ENCODE data around the gene H2BK1.
A peak's percentile ranks its signal among the peaks of the same experiment; 100 is the strongest.

The H2BK1 gene

DNA sequence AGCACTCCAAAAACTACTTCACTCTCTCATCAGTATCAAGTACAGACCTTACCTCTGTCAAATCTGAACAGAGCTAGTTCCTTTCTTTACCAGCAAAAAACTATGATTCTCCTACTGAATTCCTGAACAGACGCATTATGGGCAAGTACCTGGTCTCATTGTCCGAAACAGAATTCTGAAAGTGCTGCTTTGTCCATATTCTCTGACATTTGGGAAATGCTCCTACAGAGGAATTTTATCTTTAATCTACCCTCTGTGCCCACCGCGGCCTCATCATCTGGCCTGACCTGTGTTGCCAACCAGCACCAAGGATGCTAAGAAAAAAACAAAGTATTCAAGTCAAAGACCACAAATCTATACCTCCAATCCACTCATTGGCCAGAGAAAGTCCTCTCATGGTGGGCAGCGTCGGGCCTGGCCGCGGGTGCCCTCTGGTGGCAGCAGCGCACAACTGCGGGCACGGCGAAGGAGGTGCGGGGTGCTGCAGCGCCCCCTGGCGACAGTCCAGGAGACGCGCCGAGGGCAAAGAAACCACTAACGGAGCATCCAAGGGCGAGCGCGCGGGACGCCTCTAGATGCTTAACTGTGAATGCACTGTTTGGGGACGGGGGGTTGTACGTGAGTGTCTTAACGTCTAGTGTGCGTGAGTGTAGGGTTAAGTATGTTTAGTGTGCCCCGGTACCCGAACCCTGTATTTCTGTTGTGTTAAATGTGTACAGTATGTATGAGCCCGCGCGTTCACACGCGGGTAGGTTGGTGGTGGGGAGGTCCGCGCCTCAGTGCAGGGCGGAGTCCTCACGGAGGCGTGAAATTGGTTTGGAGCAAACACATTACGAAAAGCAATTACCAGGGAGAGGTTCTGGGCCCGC lies 37.8 kb downstream of the H2BK1 start:
- H3K9ac ChIP-seq = no peak overlapping the region
- H2AFZ ChIP-seq = no peak overlapping the region
- H3K4me3 ChIP-seq (ENCODE audit: low read depth, low read length) = no peak overlapping the region
- TF ChIP-seq, protein P1, sequence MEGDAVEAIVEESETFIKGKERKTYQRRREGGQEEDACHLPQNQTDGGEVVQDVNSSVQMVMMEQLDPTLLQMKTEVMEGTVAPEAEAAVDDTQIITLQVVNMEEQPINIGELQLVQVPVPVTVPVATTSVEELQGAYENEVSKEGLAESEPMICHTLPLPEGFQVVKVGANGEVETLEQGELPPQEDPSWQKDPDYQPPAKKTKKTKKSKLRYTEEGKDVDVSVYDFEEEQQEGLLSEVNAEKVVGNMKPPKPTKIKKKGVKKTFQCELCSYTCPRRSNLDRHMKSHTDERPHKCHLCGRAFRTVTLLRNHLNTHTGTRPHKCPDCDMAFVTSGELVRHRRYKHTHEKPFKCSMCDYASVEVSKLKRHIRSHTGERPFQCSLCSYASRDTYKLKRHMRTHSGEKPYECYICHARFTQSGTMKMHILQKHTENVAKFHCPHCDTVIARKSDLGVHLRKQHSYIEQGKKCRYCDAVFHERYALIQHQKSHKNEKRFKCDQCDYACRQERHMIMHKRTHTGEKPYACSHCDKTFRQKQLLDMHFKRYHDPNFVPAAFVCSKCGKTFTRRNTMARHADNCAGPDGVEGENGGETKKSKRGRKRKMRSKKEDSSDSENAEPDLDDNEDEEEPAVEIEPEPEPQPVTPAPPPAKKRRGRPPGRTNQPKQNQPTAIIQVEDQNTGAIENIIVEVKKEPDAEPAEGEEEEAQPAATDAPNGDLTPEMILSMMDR (IDR thresholded peaks at IDR 0.05) = peak; percentile 100
- H3K4me2 ChIP-seq (ENCODE audit: low read length) = no peak overlapping the region
- no peaks in the 10 kb centered on the region for H3K27me3 ChIP-seq (ENCODE audit: control insufficient read depth, insufficient read depth, low read length)
- H3K4me1 ChIP-seq = no peaks in the 10 kb centered on the region
- no peaks in the 10 kb centered on the region for H3K79me2 ChIP-seq
- H3K36me3 ChIP-seq (ENCODE audit: control insufficient read depth, insufficient read depth, low read length) = no peaks in the 10 kb centered on the region
- no peaks in the 10 kb centered on the region for H3K9me3 ChIP-seq (ENCODE audit: control insufficient read depth, low read length)
- H3K27ac ChIP-seq = no peak overlapping the region

DNA sequence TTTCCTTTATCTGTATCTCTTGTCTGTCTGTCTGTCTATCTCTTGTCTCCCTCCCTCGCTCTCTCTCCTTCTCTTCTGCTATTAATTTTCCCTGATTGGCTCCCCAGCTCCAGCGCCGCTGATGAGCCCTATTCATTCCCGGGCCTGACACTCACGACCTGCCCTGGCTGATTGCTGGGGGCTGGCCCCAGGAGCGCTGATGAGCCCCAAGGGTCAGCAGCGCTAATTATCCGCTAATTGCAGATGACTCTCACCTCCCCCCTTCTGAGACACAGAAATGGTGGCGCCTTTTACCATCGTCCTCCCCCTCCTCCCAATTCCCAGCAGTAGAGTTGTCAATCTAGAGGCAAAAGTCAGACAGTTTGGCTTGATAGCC lies 41.5 kb downstream of the H2BK1 start:
- no peaks in the 10 kb centered on the region for H3K36me3 ChIP-seq (ENCODE audit: control insufficient read depth, insufficient read depth, low read length)
- H3K27me3 ChIP-seq (ENCODE audit: control insufficient read depth, insufficient read depth, low read length) = no peaks in the 10 kb centered on the region
- H3K4me2 ChIP-seq (ENCODE audit: low read length) = no peak overlapping the region
- H3K79me2 ChIP-seq = no peaks in the 10 kb centered on the region
- no peaks in the 10 kb centered on the region for H3K9me3 ChIP-seq (ENCODE audit: control insufficient read depth, low read length)
- TF ChIP-seq, protein P1 (IDR thresholded peaks at IDR 0.05) = no peak
- H3K4me1 ChIP-seq = no peaks in the 10 kb centered on the region
- no peak overlapping the region for H2AFZ ChIP-seq
- no peak overlapping the region for H3K27ac ChIP-seq
- H3K4me3 ChIP-seq (ENCODE audit: low read depth, low read length) = no peak overlapping the region
- no peak overlapping the region for H3K9ac ChIP-seq

DNA sequence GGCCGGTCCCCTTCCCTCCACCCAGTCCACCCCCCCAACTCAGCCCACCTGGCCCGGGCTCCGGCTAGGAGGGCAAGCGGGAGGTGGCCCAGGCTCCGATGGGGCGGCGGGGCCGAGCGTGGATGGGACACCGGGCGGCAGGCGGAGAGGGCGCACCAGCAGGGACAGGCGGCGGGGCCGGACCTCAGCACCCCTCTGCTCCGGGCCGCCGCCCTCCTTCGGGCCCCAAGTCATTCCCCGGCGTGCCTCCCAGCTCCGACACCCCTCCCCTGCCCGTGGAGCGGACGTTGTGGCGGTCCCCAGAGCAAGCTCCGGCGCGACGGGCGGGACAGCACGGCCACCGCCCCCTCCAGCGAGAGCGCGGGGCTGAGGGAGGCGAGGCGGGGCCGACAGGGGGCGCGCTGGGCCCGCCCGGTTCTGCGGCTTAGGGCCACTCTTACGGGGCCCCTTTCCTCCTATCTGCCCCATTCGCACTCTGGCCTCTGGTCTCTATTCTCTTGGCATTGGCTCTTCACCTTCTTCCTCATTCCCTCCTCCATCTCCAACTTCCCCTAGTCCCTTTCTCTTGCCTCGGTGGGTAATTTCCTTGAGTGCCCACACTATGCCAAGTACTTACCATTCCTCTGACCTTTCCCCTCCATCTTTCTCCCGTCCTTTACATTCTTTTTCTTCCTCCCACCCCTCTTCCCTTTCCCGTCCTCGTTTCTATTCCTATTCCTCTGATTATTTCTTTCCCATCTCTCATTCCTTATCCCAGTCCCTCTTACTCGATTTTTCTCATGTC lies 42.1 kb downstream of the H2BK1 start:
- Histone ChIP-seq H3K9me3 (ENCODE audit: control insufficient read depth, low read length) (no peaks in the 10 kb centered on the region), H3K4me2 (ENCODE audit: low read length) (peak overlapping the region; percentile 68), H3K79me2 (no peaks in the 10 kb centered on the region), H3K27me3 (ENCODE audit: control insufficient read depth, insufficient read depth, low read length) (no peaks in the 10 kb centered on the region), H3K9ac (no peak overlapping the region), H3K4me3 (ENCODE audit: low read depth, low read length) (peak overlapping the region; percentile 22), H3K36me3 (ENCODE audit: control insufficient read depth, insufficient read depth, low read length) (no peaks in the 10 kb centered on the region), H3K27ac (no peak overlapping the region), H2AFZ (peak overlapping the region; percentile 66), H3K4me1 (no peaks in the 10 kb centered on the region)
- TF ChIP-seq, protein P1 (IDR thresholded peaks at IDR 0.05) = peak; percentile 65

GRCh38 chr7:151167197-151167961 lies 42.9 kb downstream of the H2BK1 start, which contains the start of gene GBX1:
Gene GBX1 (minus strand): TSS chr7:151167694. CDS start chr7:151167548, 146 bp downstream.
- Histone ChIP-seq H3K9me3 (ENCODE audit: control insufficient read depth, low read length) (no peaks in the 10 kb centered on the region), H2AFZ (peak within 1 kb of the TSS; percentile 66), H3K27me3 (ENCODE audit: control insufficient read depth, insufficient read depth, low read length) (no peaks in the 10 kb centered on the region), H3K79me2 (no peaks in the 10 kb centered on the region), H3K4me2 (ENCODE audit: low read length) (peak within 1 kb of the TSS; percentile 68), H3K4me1 (no peaks in the 10 kb centered on the region), H3K27ac (no peak within 1 kb of the TSS), H3K4me3 (ENCODE audit: low read depth, low read length) (peak within 1 kb of the TSS; percentile 22), H3K9ac (no peak within 1 kb of the TSS), H3K36me3 (ENCODE audit: control insufficient read depth, insufficient read depth, low read length) (no peaks in the 10 kb centered on the region)
- TF ChIP-seq, protein P1 (IDR thresholded peaks at IDR 0.05) = no peak

Measured in parathyroid adenoma (tissue), 2 donors.